ENCODE data around the gene CCDC33.

The CCDC33 gene

GRCh38 chr15:74263466-74263865, 27.3 kb downstream of the CCDC33 start:
- TF ChIP-seq ZFX (IDR thresholded peaks at IDR 0.05; ENCODE audit: borderline replicate concordance), result no peak
- no peak for TF ChIP-seq CTCF (IDR thresholded peaks at IDR 0.05)
- H3K27ac ChIP-seq, result no peak overlapping the region

GRCh38 chr15:74264081-74264501, 28.0 kb downstream of the CCDC33 start:
- H3K27ac ChIP-seq, result no peak overlapping the region
- no peak for TF ChIP-seq CTCF (IDR thresholded peaks at IDR 0.05)
- TF ChIP-seq ZFX (IDR thresholded peaks at IDR 0.05; ENCODE audit: borderline replicate concordance), result no peak

GRCh38 chr15:74265046-74265639, 29.0 kb downstream of the CCDC33 start:
- H3K27ac ChIP-seq, result no peak overlapping the region
- TF ChIP-seq CTCF (IDR thresholded peaks at IDR 0.05) (no peak), ZFX (IDR thresholded peaks at IDR 0.05; ENCODE audit: borderline replicate concordance) (no peak)

GRCh38 chr15:74268020-74268419, 31.9 kb downstream of the CCDC33 start:
- no peak overlapping the region for H3K27ac ChIP-seq
- no peak for TF ChIP-seq CTCF (IDR thresholded peaks at IDR 0.05)
- TF ChIP-seq ZFX (IDR thresholded peaks at IDR 0.05; ENCODE audit: borderline replicate concordance), result no peak

GRCh38 chr15:74269362-74270035, 33.4 kb downstream of the CCDC33 start:
- TF ChIP-seq ZFX (IDR thresholded peaks at IDR 0.05; ENCODE audit: borderline replicate concordance) (no peak), CTCF (IDR thresholded peaks at IDR 0.05) (no peak)
- H3K27ac ChIP-seq, result no peak overlapping the region

- TF ChIP-seq CTCF (IDR thresholded peaks at IDR 0.05) (no peak), ZFX (IDR thresholded peaks at IDR 0.05; ENCODE audit: borderline replicate concordance) (no peak)
- H3K27ac ChIP-seq, result no peak overlapping the region
Measured at GRCh38 chr15:74270155-74270554, 34.0 kb downstream of the CCDC33 start.

GRCh38 chr15:74270854-74271520, 34.9 kb downstream of the CCDC33 start:
- no peak overlapping the region for H3K27ac ChIP-seq

More at GRCh38 chr15:74270854-74271520, 34.9 kb downstream of the CCDC33 start:
- no peak for TF ChIP-seq ZFX (IDR thresholded peaks at IDR 0.05; ENCODE audit: borderline replicate concordance)
- no peak for TF ChIP-seq CTCF (IDR thresholded peaks at IDR 0.05)
